H1 (cell line): Measurements from ENCODE around the gene HES3. TPM values are rescaled to one million over a fixed set of nuclear protein-coding genes. Genes with fewer than 3 reads are reported as not detected.

Source experiments
- CTCF ChIA-PET: fragments of 300-600 bp; sonication (Branson Sonifier 250); formaldehyde crosslinking; loops from one replicate; lab custom pipeline; 2021; ENCODE audit not compliant: partially characterized antibody; lab: Charles Lee
- POLR2A ChIA-PET: fragments of 300-600 bp; sonication (Branson Sonifier 250); formaldehyde crosslinking; loops from one replicate; lab custom pipeline; 2021; ENCODE audit warnings: inconsistent platforms; ENCODE audit not compliant: partially characterized antibody; lab: Charles Lee
- DNase-seq, 2 experiments: peaks; one replicate each; pipeline versions ENCODE4 v3.0.0 to v3.0.0-alpha.2; 2010 to 2022; ENCODE audit warnings: low spot score in 2 of 2, low read depth in 1 of 2, mixed read lengths in 1 of 2
- FAIRE-seq: peaks from 2 replicates; lab custom pipeline; 2011; peaks lifted over from hg19 to GRCh38; lab: Jason Lieb, UNC
- H2AFZ ChIP-seq: 2 replicates; pipeline ENCODE4 v1.8.1; 2012; ENCODE audit warnings: low read length, inconsistent platforms
- H2AK5ac ChIP-seq: 2 replicates; pipeline ENCODE4 v1.6.1; 2013; ENCODE audit warnings: low read depth, low read length
- H2BK120ac ChIP-seq: replicated peaks from 2 replicates; pipeline ENCODE3; 2013; ENCODE audit warnings: low read depth, low read length, inconsistent platforms
- H2BK12ac ChIP-seq: 2 replicates; pipeline ENCODE4 v1.6.1; 2013; ENCODE audit warnings: low read depth, low read length
- H2BK15ac ChIP-seq: 2 replicates; pipeline ENCODE4 v1.6.1; 2013; ENCODE audit warnings: low read length
- H2BK20ac ChIP-seq: 2 replicates; pipeline ENCODE4 v1.6.1; 2013; ENCODE audit warnings: low read length
- H2BK5ac ChIP-seq: 2 replicates; pipeline ENCODE4 v1.6.1; 2013; ENCODE audit warnings: low read depth, low read length
- H3K14ac ChIP-seq: 2 replicates; pipeline ENCODE4 v1.6.1; 2013; ENCODE audit warnings: inconsistent platforms; ENCODE audit not compliant: insufficient read length
- H3K18ac ChIP-seq: 2 replicates; pipeline ENCODE4 v1.6.1; 2013; ENCODE audit warnings: low read length; ENCODE audit errors: extremely low read depth
- H3K23ac ChIP-seq: 2 replicates; pipeline ENCODE4 v1.6.1; 2013; ENCODE audit warnings: inconsistent platforms; ENCODE audit not compliant: insufficient read length
- H3K23me2 ChIP-seq: 2 replicates; pipeline ENCODE4 v1.6.1; 2013; ENCODE audit warnings: low read depth, low read length
- H3K27ac ChIP-seq: 2 replicates; pipeline ENCODE4 v1.6.1; 2011; ENCODE audit warnings: low read depth, low read length, inconsistent platforms
- H3K27me3 ChIP-seq, 4 experiments: replicated peaks in 1 of 4; 1 replicate in 1 of 4; 2 replicates in 3 of 4; pipeline versions ENCODE4 v1.6.1 to v1.8.1; 2011 to 2013; ENCODE audit warnings: low read length in 3 of 4, mild to moderate bottlenecking in 3 of 4, inconsistent platforms in 2 of 4, mixed read lengths in 2 of 4, moderate library complexity in 1 of 4; ENCODE audit not compliant: control insufficient read depth in 3 of 4, insufficient read depth in 3 of 4; ENCODE audit errors: extremely low read depth in 1 of 4
- H3K36me3 ChIP-seq, 4 experiments: 2 replicates each; pipeline versions ENCODE4 v1.6.1 to v1.8.1; 2011 to 2013; ENCODE audit warnings: mild to moderate bottlenecking in 4 of 4, low read length in 3 of 4, moderate library complexity in 2 of 4, control low read depth in 1 of 4, inconsistent platforms in 1 of 4; ENCODE audit not compliant: insufficient read depth in 4 of 4, control insufficient read depth in 2 of 4
- H3K4ac ChIP-seq: replicated peaks from 2 replicates; pipeline ENCODE3; 2013; ENCODE audit warnings: low read length, low read depth, mixed read lengths, inconsistent platforms; ENCODE audit not compliant: insufficient read length
- H3K4me1 ChIP-seq, 4 experiments: replicated peaks in 1 of 4; 1 replicate in 1 of 4; 2 replicates in 3 of 4; pipeline versions ENCODE4 v1.6.1 to v1.8.1; 2011 to 2013; ENCODE audit warnings: low read length in 3 of 4, inconsistent platforms in 2 of 4, mixed read lengths in 1 of 4; ENCODE audit not compliant: insufficient read depth in 4 of 4, control insufficient read depth in 3 of 4
- H3K4me2 ChIP-seq, 2 experiments: 2 replicates each; pipeline versions ENCODE4 v1.6.1 to v1.8.1; 2011 to 2013; ENCODE audit warnings: low read depth in 2 of 2, low read length in 2 of 2, control low read depth in 1 of 2, inconsistent platforms in 1 of 2, mild to moderate bottlenecking in 1 of 2; ENCODE audit not compliant: insufficient read depth in 1 of 2
- H3K4me3 ChIP-seq, 4 experiments: fragments of 200-600, 300-600 bp in 1 of 4; sonication (generic), shearing (Covaris generic), sonication (Bioruptor Twin) in 1 of 4; 2 replicates each; pipeline versions ENCODE4 v1.5.1 to v1.8.1; 2011 to 2016; ENCODE audit warnings: low read length in 4 of 4, low read depth in 3 of 4, control low read depth in 2 of 4, inconsistent platforms in 2 of 4, mild to moderate bottlenecking in 2 of 4, mixed read lengths in 1 of 4, moderate library complexity in 1 of 4; ENCODE audit not compliant: insufficient read depth in 2 of 4; ENCODE audit errors: extremely low read depth in 1 of 4
- H3K56ac ChIP-seq: replicated peaks from 2 replicates; pipeline ENCODE3; 2013; ENCODE audit warnings: low read depth, mild to moderate bottlenecking, mixed read lengths, low read length, inconsistent platforms; ENCODE audit not compliant: insufficient read length
- H3K79me1 ChIP-seq: 2 replicates; pipeline ENCODE4 v1.6.1; 2013; ENCODE audit warnings: low read depth, low read length, control low read depth
- H3K79me2 ChIP-seq, 2 experiments: 2 replicates each; pipeline versions ENCODE4 v1.6.1 to v1.8.1; 2012 to 2013; ENCODE audit warnings: low read length in 2 of 2, mild to moderate bottlenecking in 2 of 2, inconsistent platforms in 1 of 2; ENCODE audit not compliant: insufficient read depth in 2 of 2, control insufficient read depth in 1 of 2
- H3K9ac ChIP-seq, 4 experiments: replicated peaks in 1 of 4; 1 replicate in 1 of 4; 2 replicates in 3 of 4; pipeline versions ENCODE4 v1.6.1 to v1.8.1; 2011 to 2013; ENCODE audit warnings: low read depth in 3 of 4, low read length in 3 of 4, control low read depth in 2 of 4, mild to moderate bottlenecking in 2 of 4, moderate library complexity in 2 of 4, inconsistent platforms in 1 of 4; ENCODE audit errors: extremely low read depth in 1 of 4
- H3K9me3 ChIP-seq, 2 experiments: 2 replicates each; pipeline versions ENCODE4 v1.6.1 to v1.8.1; 2012 to 2013; ENCODE audit warnings: mild to moderate bottlenecking in 2 of 2, moderate library complexity in 2 of 2, control low read depth in 1 of 2, inconsistent platforms in 1 of 2, low read depth in 1 of 2, low read length in 1 of 2, mixed read lengths in 1 of 2; ENCODE audit not compliant: insufficient read depth in 2 of 2
- H4K20me1 ChIP-seq, 2 experiments: replicated peaks in 1 of 2; 2 replicates each; pipeline versions ENCODE3 to v1.8.1; 2011 to 2013; ENCODE audit warnings: inconsistent platforms in 2 of 2, low read length in 2 of 2, mild to moderate bottlenecking in 1 of 2; ENCODE audit not compliant: insufficient read depth in 2 of 2, control insufficient read depth in 1 of 2
- H4K5ac ChIP-seq: 2 replicates; pipeline ENCODE4 v1.6.1; 2013; ENCODE audit warnings: low read length, low read depth, mixed read lengths, inconsistent platforms; ENCODE audit not compliant: insufficient read length
- H4K8ac ChIP-seq: 2 replicates; pipeline ENCODE4 v1.8.0; 2013; ENCODE audit warnings: mild to moderate bottlenecking, moderate library complexity, low read length, inconsistent platforms; ENCODE audit not compliant: insufficient read depth; ENCODE audit errors: extremely low read depth
- H4K91ac ChIP-seq: replicated peaks from 2 replicates; pipeline ENCODE3; 2013; ENCODE audit warnings: low read length, mixed read lengths, inconsistent platforms; ENCODE audit not compliant: insufficient read length
- ASH2L ChIP-seq: fragments of 200-600, 300-600 bp; sonication (generic); IDR thresholded peaks from one replicate; pipeline ENCODE4 v1.7.1; 2017; ENCODE audit warnings: low read length
- CHD2 ChIP-seq: IDR thresholded peaks from 2 replicates; pipeline ENCODE4 v1.6.1; 2012; ENCODE audit warnings: low read length, improper control_type of control experiment
- CREB1 ChIP-seq: IDR thresholded peaks from 2 replicates; pipeline ENCODE4 v1.6.1; 2012; ENCODE audit warnings: inconsistent platforms
- CTBP2 ChIP-seq: IDR thresholded peaks from 2 replicates; pipeline ENCODE4 v1.7.0; 2011; ENCODE audit warnings: borderline replicate concordance, mild to moderate bottlenecking, moderate library complexity, mixed read lengths, low read length; ENCODE audit not compliant: insufficient read depth, insufficient read length
- EZH2 ChIP-seq: fragments of 200-600 bp; sonication (generic); IDR thresholded peaks from 2 replicates; pipeline ENCODE4 v1.7.1; 2012; ENCODE audit warnings: low read depth, mild to moderate bottlenecking, moderate library complexity, low read length, inconsistent platforms; ENCODE audit not compliant: severe bottlenecking
- FOSL1 ChIP-seq: IDR thresholded peaks from 2 replicates; pipeline ENCODE4 v1.6.1; 2011; ENCODE audit warnings: mild to moderate bottlenecking, low read depth, low read length, moderate library complexity; ENCODE audit not compliant: insufficient read depth
- GTF2F1 ChIP-seq: IDR thresholded peaks from 2 replicates; pipeline ENCODE4 v1.6.1; 2012; ENCODE audit warnings: low read depth, low read length, improper control_type of control experiment, borderline replicate concordance
- HDAC2 ChIP-seq, 2 experiments: fragments of 300-600 bp in 1 of 2; sonication (generic) in 1 of 2; IDR thresholded peaks; 2 replicates each; pipeline ENCODE4 v1.6.1; 2011 to 2012; ENCODE audit warnings: low read depth in 2 of 2, low read length in 2 of 2, mild to moderate bottlenecking in 2 of 2, moderate library complexity in 2 of 2, borderline replicate concordance in 1 of 2, inconsistent platforms in 1 of 2
- HDAC6 ChIP-seq: IDR thresholded peaks from one replicate; pipeline ENCODE4 v1.7.1; 2012; ENCODE audit warnings: low read depth, mild to moderate bottlenecking, inconsistent platforms, low read length, moderate library complexity
- KDM1A ChIP-seq: fragments of 200-600, 300-600 bp; sonication (generic); IDR thresholded peaks from 2 replicates; pipeline ENCODE4 v1.7.1; 2016; ENCODE audit warnings: mild to moderate bottlenecking, low read length, borderline replicate concordance
- NANOG ChIP-seq: IDR thresholded peaks from 2 replicates; pipeline ENCODE4 v1.6.1; 2011; ENCODE audit warnings: low read length, low read depth, mild to moderate bottlenecking, inconsistent platforms; ENCODE audit not compliant: insufficient read depth, poor library complexity, severe bottlenecking
- SUZ12 ChIP-seq: fragments of 200-600 bp; sonication (generic); IDR thresholded peaks from 2 replicates; pipeline ENCODE4 v1.6.1; 2012; ENCODE audit warnings: mild to moderate bottlenecking, inconsistent platforms, low read length, moderate library complexity, mixed read lengths
- TAF1 ChIP-seq: IDR thresholded peaks from 2 replicates; pipeline ENCODE4 v1.6.1; 2011; ENCODE audit warnings: mild to moderate bottlenecking, low read depth, low read length
- ZNF274 ChIP-seq: IDR thresholded peaks from 2 replicates; pipeline ENCODE4 v1.7.0; 2012; ENCODE audit warnings: low read length, borderline replicate concordance; ENCODE audit errors: extremely low read depth
- WGBS, 2 experiments: shearing (Covaris generic) in 1 of 2; methylation state at CpG; one replicate each; pipeline versions ENCODE4 v1.1.6 to v1.1.7; 2013 to 2015; ENCODE audit warnings: low lambda C conversion rate in 2 of 2, mixed read lengths in 2 of 2, inconsistent platforms in 1 of 2, low coverage in 1 of 2, missing lambda C conversion rate in 1 of 2; ENCODE audit not compliant: insufficient replicate concordance in 2 of 2, insufficient coverage in 1 of 2, insufficient read length in 1 of 2; ENCODE audit errors: extremely low coverage in 1 of 2, missing lambda C conversion rate in 1 of 2; 5-methylcytosine and 5-hydroxymethylcytosine counted together
- polyA plus RNA-seq, 7 experiments: library from polyadenylated mRNA; depleted of rRNA in 3 of 7; stranded (reverse) in 5 of 7; unstranded in 2 of 7; fragments of >200 nt in 5 of 7; fragments of 200-250 nt in 2 of 7; gene quantifications; 1 replicate in 5 of 7; 2 replicates in 1 of 7; 4 replicates in 1 of 7; pipeline versions ENCODE4 v1.2.1 to v1.2.3, GENCODE V29; 2011 to 2013; ENCODE audit warnings: missing spikeins in 2 of 7, mixed read lengths in 2 of 7
- total RNA-seq: library from RNA; stranded (reverse); fragmentation: NEBNext Ultra II Directional; extraction: Animal tissue kit (Norgen Biotek cat#: 25700); gene quantifications from 2 replicates; pipeline ENCODE4 v1.2.1, GENCODE V29; 2021

The HES3 gene
- total and polyA plus RNA-seq, 2 of the 8 experiments (the other 6 are each of a cell fraction or from before 2014, with no cell fraction given): 38.8 to 54.3 TPM

GRCh38 chr1:6278263-6278662, 34.3 kb downstream of the HES3 start:
- DNase-seq: no peak
- H3K4me1 ChIP-seq: peaks cover 0 to 20% (median 9%) of the 10 kb centered on the region in 4 experiments; a peak in 6 of 7 replicates
- TF ChIP-seq CREB1: no peak
- no peak for TF ChIP-seq ZNF274
- no peak for TF ChIP-seq ASH2L
- TF ChIP-seq EZH2: no peak
- TF ChIP-seq CTBP2: no peak
- no peak for TF ChIP-seq CHD2
- no peak for TF ChIP-seq HDAC2 (IDR thresholded peaks at IDR 0.05; ENCODE audit: borderline replicate concordance in 1 of 2, low read depth in 2 of 2, low read length in 2 of 2)
- TF ChIP-seq KDM1A: no peak
- no peak for TF ChIP-seq SUZ12
- no peak for TF ChIP-seq NANOG
- TF ChIP-seq TAF1: no peak
- TF ChIP-seq GTF2F1: no peak
- TF ChIP-seq FOSL1: no peak
- no peak for TF ChIP-seq HDAC6

More at GRCh38 chr1:6278263-6278662, 34.3 kb downstream of the HES3 start:
- H3K4me3 ChIP-seq: no peak overlapping the region
- H3K56ac ChIP-seq: no peak overlapping the region
- FAIRE-seq: no peak
- H2BK15ac ChIP-seq: no peak overlapping the region
- H3K14ac ChIP-seq: no peak overlapping the region
- no peak overlapping the region for H2BK5ac ChIP-seq
- no peak overlapping the region for H4K91ac ChIP-seq
- no peak overlapping the region for H2BK12ac ChIP-seq
- H3K27me3 ChIP-seq: no peaks in the 10 kb centered on the region
- no peaks in the 10 kb centered on the region for H3K23me2 ChIP-seq
- no peak overlapping the region for H4K5ac ChIP-seq
- H2AK5ac ChIP-seq: no peak overlapping the region
- no peak overlapping the region for H2BK120ac ChIP-seq
- H3K4ac ChIP-seq: no peak overlapping the region
- H3K4me2 ChIP-seq: no peak overlapping the region
- no peak overlapping the region for H3K9ac ChIP-seq
- no peak overlapping the region for H4K8ac ChIP-seq
- WGBS, 2 experiments: 91% methylated on average over 9 of the region's 9 CpGs; no CpG with 5 or more reads in 1 of the 2 experiments
- POLR2A ChIA-PET: interaction anchor here (1.0 kb wide), 1 partner anchor 31 kb away, joined by 3 read pairs; no protein-coding TSS in a partner anchor
- H3K18ac ChIP-seq: no peak overlapping the region
- no peak overlapping the region for H2BK20ac ChIP-seq
- CTCF ChIA-PET: interaction anchor here (0.8 to 10.6 kb wide), 4 partner anchors 11 to 70 kb away, joined by 3 to 122 read pairs (median 27); no protein-coding TSS in a partner anchor
- no peaks in the 10 kb centered on the region for H3K9me3 ChIP-seq
- peaks cover 3% of the 10 kb centered on the region; the same call in 1 of the 2 replicates for H3K79me1 ChIP-seq
- no peaks in the 10 kb centered on the region for H3K79me2 ChIP-seq
- H3K36me3 ChIP-seq: no peaks in the 10 kb centered on the region; a peak in 2 of 8 replicates
- no peak overlapping the region for H3K23ac ChIP-seq
- no peak overlapping the region for H2AFZ ChIP-seq
- H4K20me1 ChIP-seq: peaks cover 2 to 3% of the 10 kb centered on the region in 2 experiments
- H3K27ac ChIP-seq: no peak overlapping the region
